Astrocyte (in vitro differentiated cells and primary cell): ENCODE data around the gene UTP14A. TPM values are rescaled to one million over a fixed set of nuclear protein-coding genes. Genes with fewer than 3 reads are reported as not detected.

ENCODE experiments used
- DNase-seq: peaks from one replicate; pipeline ENCODE4 v3.0.0-alpha.2; 2010; ENCODE audit warnings: low read depth
- FAIRE-seq: peaks from 2 replicates; lab custom pipeline; 2011; peaks lifted over from hg19 to GRCh38; lab: Jason Lieb, UNC
- H2AFZ ChIP-seq: 2 replicates; pipeline ENCODE4 v1.6.0; 2012; ENCODE audit warnings: low read depth, low read length, inconsistent platforms
- H3K27ac ChIP-seq: 2 replicates; pipeline ENCODE4 v1.5.1; 2011; ENCODE audit warnings: low read depth, low read length, inconsistent platforms
- H3K27me3 ChIP-seq: 2 replicates; pipeline ENCODE4 v1.6.0; 2011; ENCODE audit warnings: low read length, inconsistent platforms; ENCODE audit not compliant: insufficient read depth
- H3K36me3 ChIP-seq: 2 replicates; pipeline ENCODE4 v1.5.1; 2011; ENCODE audit warnings: low read length, inconsistent platforms; ENCODE audit not compliant: insufficient read depth
- H3K4me1 ChIP-seq: 2 replicates; pipeline ENCODE4 v1.5.1; 2011; ENCODE audit warnings: low read length, inconsistent platforms; ENCODE audit not compliant: insufficient read depth
- H3K4me2 ChIP-seq: 2 replicates; pipeline ENCODE4 v1.6.0; 2012; ENCODE audit warnings: low read length, inconsistent platforms
- H3K4me3 ChIP-seq: 2 replicates; pipeline ENCODE4 v1.5.1; 2011; ENCODE audit warnings: low read depth, mild to moderate bottlenecking, low read length, inconsistent platforms; ENCODE audit not compliant: insufficient read depth
- H3K79me2 ChIP-seq: 2 replicates; pipeline ENCODE4 v1.6.0; 2012; ENCODE audit warnings: mild to moderate bottlenecking, low read length, inconsistent platforms; ENCODE audit not compliant: insufficient read depth
- H3K9ac ChIP-seq: 2 replicates; pipeline ENCODE4 v1.6.0; 2012; ENCODE audit warnings: mild to moderate bottlenecking, low read length, inconsistent platforms
- H3K9me3 ChIP-seq: 2 replicates; pipeline ENCODE4 v1.5.1; 2012; ENCODE audit warnings: low read depth, mild to moderate bottlenecking, low read length, inconsistent platforms; ENCODE audit not compliant: insufficient read depth
- H4K20me1 ChIP-seq: 2 replicates; pipeline ENCODE4 v1.6.0; 2012; ENCODE audit warnings: low read length, inconsistent platforms; ENCODE audit not compliant: insufficient read depth
- H3K27ac Mint-ChIP-seq: one replicate; pipeline ENCODE4 v1.8.0; 2021; ENCODE audit warnings: mild to moderate bottlenecking, mixed read lengths; ENCODE audit not compliant: unreplicated experiment
- H3K27me3 Mint-ChIP-seq: one replicate; pipeline ENCODE4 v1.8.0; 2021; ENCODE audit warnings: low read depth, mixed read lengths; ENCODE audit not compliant: unreplicated experiment
- H3K36me3 Mint-ChIP-seq: one replicate; pipeline ENCODE4 v1.8.0; 2021; ENCODE audit warnings: low read depth, mixed read lengths; ENCODE audit not compliant: unreplicated experiment
- H3K4me1 Mint-ChIP-seq: one replicate; pipeline ENCODE4 v1.8.0; 2021; ENCODE audit warnings: low read depth, mixed read lengths; ENCODE audit not compliant: unreplicated experiment
- H3K4me3 Mint-ChIP-seq: one replicate; pipeline ENCODE4 v1.8.0; 2021; ENCODE audit warnings: mild to moderate bottlenecking, moderate library complexity, mixed read lengths; ENCODE audit not compliant: unreplicated experiment
- H3K9me3 Mint-ChIP-seq: one replicate; pipeline ENCODE4 v1.8.0; 2021; ENCODE audit warnings: mild to moderate bottlenecking, mixed read lengths; ENCODE audit not compliant: unreplicated experiment
- CTCF ChIP-seq: IDR thresholded peaks from 2 replicates; pipeline ENCODE4 v1.5.1; 2011; ENCODE audit warnings: low read depth, mild to moderate bottlenecking, inconsistent platforms, low read length, moderate library complexity; ENCODE audit not compliant: insufficient read depth
- EZH2 ChIP-seq: IDR thresholded peaks from 2 replicates; pipeline ENCODE4 v1.6.1; 2012; ENCODE audit warnings: mild to moderate bottlenecking, low read length, inconsistent platforms; ENCODE audit not compliant: insufficient read depth
- total RNA-seq: library from RNA; stranded (reverse); gene quantifications from 2 replicates; pipeline ENCODE4 v1.2.1, GENCODE V29; 2021

Gene UTP14A
- total RNA-seq, 1 donor from 2014 or later, result 22.2 TPM

- H2AFZ ChIP-seq, result no peak overlapping the region
- peaks cover 14% of the 10 kb centered on the region for H3K27me3 ChIP-seq
- H3K36me3 Mint-ChIP-seq, result no peaks in the 10 kb centered on the region
- no peaks in the 10 kb centered on the region for H3K79me2 ChIP-seq
- FAIRE-seq (peak; percentile 85), DNase-seq (no peak)
- no peaks in the 10 kb centered on the region for H4K20me1 ChIP-seq
- H3K27me3 Mint-ChIP-seq, result peaks cover 33% of the 10 kb centered on the region
- no peaks in the 10 kb centered on the region for H3K4me1 ChIP-seq
- no peaks in the 10 kb centered on the region for H3K9me3 ChIP-seq
- no peak overlapping the region for H3K4me3 ChIP-seq
- peaks cover 3% of the 10 kb centered on the region for H3K4me1 Mint-ChIP-seq
- H3K4me3 Mint-ChIP-seq, result no peak overlapping the region
- no peaks in the 10 kb centered on the region for H3K36me3 ChIP-seq
- H3K9ac ChIP-seq, result no peak overlapping the region
- no peak overlapping the region for H3K4me2 ChIP-seq
- no peaks in the 10 kb centered on the region for H3K9me3 Mint-ChIP-seq
- no peak for TF ChIP-seq CTCF
- no peak for TF ChIP-seq EZH2
- H3K27ac Mint-ChIP-seq, result no peak overlapping the region
- H3K27ac ChIP-seq, result no peak overlapping the region
Observed at GRCh38 chrX:129934952-129935351, 29.0 kb downstream of the UTP14A start.

GRCh38 chrX:129938081-129938480 lies 32.1 kb downstream of the UTP14A start:
- Histone ChIP-seq H3K9me3 (no peaks in the 10 kb centered on the region), H3K4me3 (no peak overlapping the region), H3K27ac (no peak overlapping the region), H3K4me1 (no peaks in the 10 kb centered on the region), H3K27me3 (peaks cover 18% of the 10 kb centered on the region), H3K79me2 (no peaks in the 10 kb centered on the region), H3K9ac (no peak overlapping the region), H2AFZ (no peak overlapping the region), H4K20me1 (no peaks in the 10 kb centered on the region), H3K36me3 (no peaks in the 10 kb centered on the region), H3K4me2 (no peak overlapping the region)
- no peaks in the 10 kb centered on the region for H3K9me3 Mint-ChIP-seq
- no peak overlapping the region for H3K27ac Mint-ChIP-seq
- no peak for TF ChIP-seq CTCF
- no peak for TF ChIP-seq EZH2
- H3K4me3 Mint-ChIP-seq, result no peak overlapping the region
- FAIRE-seq, result peak; percentile 77
- peaks cover 3% of the 10 kb centered on the region for H3K4me1 Mint-ChIP-seq
- DNase-seq, result no peak
- H3K36me3 Mint-ChIP-seq, result no peaks in the 10 kb centered on the region
- H3K27me3 Mint-ChIP-seq, result peaks cover 38% of the 10 kb centered on the region

GRCh38 chrX:129939986-129940385 lies 34.0 kb downstream of the UTP14A start:
- Histone ChIP-seq H3K79me2 (no peaks in the 10 kb centered on the region), H3K27ac (no peak overlapping the region), H3K4me2 (no peak overlapping the region), H4K20me1 (no peaks in the 10 kb centered on the region), H3K36me3 (no peaks in the 10 kb centered on the region), H3K9me3 (no peaks in the 10 kb centered on the region), H2AFZ (no peak overlapping the region), H3K4me3 (no peak overlapping the region), H3K9ac (no peak overlapping the region), H3K4me1 (no peaks in the 10 kb centered on the region), H3K27me3 (peaks cover 15% of the 10 kb centered on the region)
- DNase-seq, result no peak
- Mint-ChIP-seq H3K4me3 (no peak overlapping the region), H3K36me3 (no peaks in the 10 kb centered on the region), H3K27me3 (peaks cover 23% of the 10 kb centered on the region), H3K4me1 (peaks cover 3% of the 10 kb centered on the region), H3K9me3 (no peaks in the 10 kb centered on the region), H3K27ac (no peak overlapping the region)
- TF ChIP-seq EZH2 (no peak), CTCF (no peak)
- FAIRE-seq, result no peak
